Bone marrow (tissue), 2 donors: ENCODE measurements around the gene NXN.
"Not testable (repeated sequence)": the region's sequence is repeated elsewhere in the genome, so short reads cannot be mapped to it uniquely, and the experiment has no call there.

Source experiments
- DNase-seq, 2 donors: peaks; one replicate each; lab custom pipeline; 2025; lab: John Stamatoyannopoulos, UW

Gene NXN

GRCh38 chr17:862582-862981 lies 117.0 kb downstream of the NXN start:
- DNase-seq: no peak

- DNase-seq: no peak
Measured at GRCh38 chr17:861364-861763, 118.2 kb downstream of the NXN start.

GRCh38 chr17:860805-861204 lies 118.8 kb downstream of the NXN start:
- DNase-seq: no peak

- DNase-seq: no peak
Measured at GRCh38 chr17:859824-860195, 119.8 kb downstream of the NXN start.

GRCh38 chr17:859061-859823 lies 120.3 kb downstream of the NXN start:
- DNase-seq: no peak

GRCh38 chr17:856149-856548 lies 123.4 kb downstream of the NXN start:
- DNase-seq: no peak

- no peak for DNase-seq
Measured at GRCh38 chr17:855569-855968, 124.0 kb downstream of the NXN start.

- not testable (repeated sequence) for DNase-seq
Measured at GRCh38 chr17:852850-853249, 126.7 kb downstream of the NXN start.

GRCh38 chr17:852349-852748 lies 127.2 kb downstream of the NXN start:
- DNase-seq: no peak

- DNase-seq: no peak
Measured at GRCh38 chr17:851924-852323, 127.7 kb downstream of the NXN start.

- DNase-seq: no peak
Measured at GRCh38 chr17:850851-851763, 128.5 kb downstream of the NXN start.

GRCh38 chr17:850086-850850 lies 129.3 kb downstream of the NXN start:
- no peak for DNase-seq

- DNase-seq: no peak
Measured at GRCh38 chr17:848402-848801, 131.2 kb downstream of the NXN start.

- no peak for DNase-seq
Measured at GRCh38 chr17:846901-847843, 132.4 kb downstream of the NXN start.

GRCh38 chr17:841313-841712 lies 138.3 kb downstream of the NXN start:
- no peak for DNase-seq

GRCh38 chr17:838486-838885 lies 141.1 kb downstream of the NXN start:
- no peak for DNase-seq

GRCh38 chr17:836151-836550 lies 143.4 kb downstream of the NXN start:
- DNase-seq: no peak

- not testable (repeated sequence) for DNase-seq
Measured at GRCh38 chr17:835721-836120, 143.9 kb downstream of the NXN start.

GRCh38 chr17:835263-835662 lies 144.3 kb downstream of the NXN start:
- DNase-seq: no peak

GRCh38 chr17:834136-834535 lies 145.4 kb downstream of the NXN start:
- no peak for DNase-seq

GRCh38 chr17:830950-831349 lies 148.6 kb downstream of the NXN start:
- DNase-seq: no peak
